ENCODE measurements around the gene PALD1. TPM values are rescaled to one million over a fixed set of nuclear protein-coding genes. Genes with fewer than 3 reads are reported as not detected.
"Not testable (repeated sequence)": the region's sequence is repeated elsewhere in the genome, so short reads cannot be mapped to it uniquely, and the experiment has no call there.

The PALD1 gene
- total RNA-seq, 1 experiment from 2014 or later: 1.3 TPM

- DNase-seq (ENCODE audit: low spot score): no peak
Observed at GRCh38 chr10:70571636-70572439, 93.3 kb downstream of the PALD1 start.

DNA sequence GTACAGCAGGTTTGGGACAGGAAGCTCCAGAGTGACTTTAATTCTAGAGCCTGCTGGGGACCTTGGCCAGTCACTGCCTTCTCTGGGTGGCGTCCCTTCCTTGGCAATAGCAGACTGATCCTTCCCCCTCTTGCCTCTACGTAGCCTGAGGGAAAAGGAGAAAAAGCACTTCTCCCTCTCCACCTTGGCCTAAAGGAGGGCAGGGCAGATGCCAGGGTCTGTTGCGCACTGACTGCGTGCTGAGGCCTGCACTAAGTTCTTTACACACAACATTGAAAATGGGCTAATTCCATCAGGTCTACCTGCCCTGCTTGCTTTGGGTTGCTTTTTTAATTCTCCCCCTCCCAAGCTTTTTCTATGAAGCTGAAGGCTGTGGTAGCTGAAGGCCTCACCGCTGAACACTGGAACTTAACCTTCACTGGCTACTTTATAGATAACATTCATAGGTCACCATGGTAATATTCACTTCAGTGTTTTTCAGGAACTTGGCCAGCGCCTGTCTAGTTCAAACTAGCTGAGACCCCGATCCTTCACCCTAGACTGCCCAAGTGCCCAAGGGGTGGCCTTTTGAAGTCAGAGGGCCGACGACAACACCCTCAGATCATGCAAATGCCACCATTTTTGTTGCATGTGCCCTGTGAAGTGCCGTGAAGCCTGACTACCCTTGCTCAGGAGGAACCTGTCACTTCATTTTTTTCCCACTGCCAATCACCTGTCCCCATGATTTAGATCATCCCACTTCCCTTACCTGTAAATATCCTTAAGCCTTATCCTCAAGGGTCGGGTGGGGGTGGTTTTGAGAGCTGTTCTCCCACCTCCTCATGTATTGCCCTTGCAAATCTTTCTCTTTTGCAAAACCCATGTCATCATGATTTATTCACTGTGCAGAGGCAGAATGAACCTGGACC lies 95.3 kb downstream of the PALD1 start:
- DNase-seq (ENCODE audit: low spot score): no peak

DNA sequence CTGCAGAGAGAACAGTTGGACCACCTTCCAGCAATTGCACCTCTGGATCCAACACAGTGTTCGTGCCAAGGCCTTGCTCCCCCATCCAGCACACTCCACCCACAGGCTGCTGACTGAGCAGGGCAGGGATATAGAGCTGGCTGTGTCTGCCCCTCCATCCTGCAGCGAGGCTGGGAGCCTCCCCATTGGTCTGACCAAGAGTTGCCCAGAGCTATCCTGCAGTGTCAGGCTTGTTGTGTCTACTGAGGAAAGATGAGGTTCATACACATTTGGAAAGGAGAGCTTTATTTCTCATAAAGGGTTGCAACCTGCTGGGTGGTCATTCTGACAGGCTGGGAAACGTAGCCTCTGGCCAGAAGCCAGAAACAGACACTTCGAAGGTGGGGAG lies 96.9 kb downstream of the PALD1 start:
- DNase-seq (ENCODE audit: low spot score): no peak

DNA sequence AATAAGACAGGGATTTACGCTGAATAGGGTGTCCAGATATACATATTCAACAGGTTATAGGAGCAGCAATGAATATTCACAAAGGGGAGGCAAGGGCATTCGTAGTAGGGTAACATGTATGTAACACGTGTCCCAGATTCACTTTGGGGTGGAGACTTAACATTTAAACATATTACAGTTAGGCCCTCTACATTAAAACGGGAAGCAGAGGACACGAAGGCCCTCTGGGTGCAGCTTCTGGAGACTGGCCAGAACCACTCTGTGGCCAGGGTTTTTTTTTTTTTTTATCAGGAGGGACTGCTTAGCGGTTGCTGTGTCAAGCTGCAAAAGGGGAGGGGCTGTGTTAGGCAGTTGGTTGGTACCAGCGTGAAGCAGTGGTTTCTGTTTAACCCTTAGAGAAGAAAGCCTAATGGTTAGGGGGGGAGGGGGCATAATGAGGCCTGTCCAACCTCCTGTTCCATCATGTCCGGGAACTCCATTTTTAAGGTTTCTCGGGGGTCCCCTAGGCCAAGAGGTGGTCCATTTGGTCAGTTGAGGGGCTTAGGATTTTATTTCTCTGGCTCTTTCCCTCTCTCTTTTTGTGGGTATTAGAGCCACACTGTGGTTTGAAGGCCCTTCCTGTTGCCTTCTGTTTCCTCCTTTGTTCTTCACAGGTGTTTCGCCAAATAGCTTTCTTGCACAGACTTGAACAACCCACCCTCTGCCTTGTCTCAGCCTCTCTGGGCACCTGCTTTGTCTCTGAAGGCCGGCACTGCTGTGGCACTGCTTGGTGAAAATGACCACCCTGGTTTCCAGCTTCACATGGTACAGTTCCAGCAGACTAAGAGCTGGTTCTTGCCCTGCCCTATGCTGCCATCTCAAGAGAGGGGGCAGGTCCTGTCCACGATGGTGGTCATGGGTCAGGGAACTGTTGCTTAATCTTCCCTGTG lies 97.6 kb downstream of the PALD1 start:
- DNase-seq (ENCODE audit: low spot score): peak; percentile 90

- no peak for DNase-seq (ENCODE audit: low spot score)
Observed at GRCh38 chr10:70576803-70577517, 98.4 kb downstream of the PALD1 start.

- DNase-seq (ENCODE audit: low spot score): peak; percentile 88
Observed at GRCh38 chr10:70578371-70578947, 99.9 kb downstream of the PALD1 start.

DNA sequence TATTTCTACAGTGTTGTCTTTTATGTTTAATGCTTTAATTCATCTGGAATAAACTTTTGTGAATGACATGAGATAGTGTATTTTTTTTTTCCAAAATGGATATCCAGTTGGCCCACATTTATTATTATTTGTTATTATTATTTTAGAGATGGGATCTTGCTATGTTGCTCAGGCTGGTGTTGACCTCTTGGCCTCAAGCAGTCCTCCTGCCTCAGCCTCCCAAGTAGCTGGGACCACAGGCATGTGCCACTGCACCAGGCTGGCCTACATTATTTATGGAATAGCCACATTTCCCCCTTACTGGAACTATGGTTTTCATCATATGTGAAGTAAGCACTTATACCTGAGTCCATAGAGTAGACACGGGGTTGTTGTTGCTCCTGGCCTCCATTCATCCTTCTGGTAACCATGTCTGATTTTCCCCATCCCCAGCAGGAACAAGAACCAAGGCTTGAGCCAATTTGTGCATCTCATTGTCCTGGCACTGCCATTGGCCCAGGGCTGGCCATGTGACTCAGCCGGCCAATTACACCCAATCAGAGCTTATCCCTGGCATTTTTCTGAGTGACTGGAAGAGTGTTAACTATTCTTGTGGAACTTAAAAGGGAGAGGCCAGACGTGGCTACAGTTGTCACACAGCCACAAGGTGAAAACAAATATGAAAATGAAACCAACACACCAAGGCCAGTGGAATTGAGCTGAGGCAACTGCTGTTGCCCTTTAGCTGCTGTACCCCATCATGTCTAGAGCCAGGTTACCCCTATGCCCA lies 100.9 kb downstream of the PALD1 start:
- DNase-seq (ENCODE audit: low spot score): peak; percentile 26

- not testable (repeated sequence) for DNase-seq (ENCODE audit: low spot score)
Observed at GRCh38 chr10:70581176-70581575, 102.6 kb downstream of the PALD1 start.

DNA sequence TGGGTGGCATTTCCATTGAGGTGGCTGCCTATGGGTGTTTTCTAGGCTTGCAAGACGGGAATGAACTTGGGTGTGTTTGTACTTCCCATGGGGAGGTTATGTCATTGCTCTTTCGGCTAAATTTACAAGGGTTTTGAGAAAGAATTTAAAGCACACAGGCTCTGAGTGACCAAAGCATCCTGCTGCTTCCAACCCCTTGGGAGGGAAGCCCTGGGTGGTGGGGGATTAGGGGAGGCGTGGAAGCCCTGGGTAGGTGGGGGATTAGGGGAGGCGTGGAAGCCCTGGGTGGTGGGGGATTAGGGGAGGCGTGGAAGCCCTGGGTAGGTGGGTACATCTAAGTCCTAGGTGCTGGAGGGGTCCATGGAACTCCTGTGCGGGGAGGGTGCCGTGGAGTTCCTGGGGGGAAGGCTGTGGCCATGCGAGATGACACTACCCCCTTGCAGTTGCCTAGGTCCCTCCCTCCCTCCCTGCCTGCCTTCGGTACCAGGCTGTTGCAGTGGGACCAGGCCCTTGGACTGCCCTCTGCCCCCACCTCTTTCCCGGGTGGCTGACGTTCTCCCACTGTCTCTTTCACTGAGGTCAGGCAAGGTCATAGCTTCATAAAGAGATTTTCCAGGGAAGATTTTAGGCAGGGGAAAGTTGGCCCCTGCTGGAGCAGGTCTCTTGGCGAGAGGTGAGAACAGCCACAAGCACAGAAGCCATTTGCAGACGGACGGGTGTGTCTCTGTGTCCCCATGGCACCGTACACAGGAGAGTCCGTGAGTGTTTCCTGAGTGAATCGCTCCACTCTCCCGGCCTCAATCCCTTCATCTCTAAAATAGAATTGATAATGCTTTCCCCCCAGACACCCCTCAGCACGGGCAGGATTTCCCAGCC lies 104.5 kb downstream of the PALD1 start:
- DNase-seq (ENCODE audit: low spot score): no peak

- no peak for DNase-seq (ENCODE audit: low spot score)
Observed at GRCh38 chr10:70583669-70584037, 105.1 kb downstream of the PALD1 start.

- no peak for DNase-seq (ENCODE audit: low spot score)
Observed at GRCh38 chr10:70584366-70584765, 105.8 kb downstream of the PALD1 start.

GRCh38 chr10:70584909-70585544 lies 106.5 kb downstream of the PALD1 start:
- peak; percentile 24 for DNase-seq (ENCODE audit: low spot score)

DNA sequence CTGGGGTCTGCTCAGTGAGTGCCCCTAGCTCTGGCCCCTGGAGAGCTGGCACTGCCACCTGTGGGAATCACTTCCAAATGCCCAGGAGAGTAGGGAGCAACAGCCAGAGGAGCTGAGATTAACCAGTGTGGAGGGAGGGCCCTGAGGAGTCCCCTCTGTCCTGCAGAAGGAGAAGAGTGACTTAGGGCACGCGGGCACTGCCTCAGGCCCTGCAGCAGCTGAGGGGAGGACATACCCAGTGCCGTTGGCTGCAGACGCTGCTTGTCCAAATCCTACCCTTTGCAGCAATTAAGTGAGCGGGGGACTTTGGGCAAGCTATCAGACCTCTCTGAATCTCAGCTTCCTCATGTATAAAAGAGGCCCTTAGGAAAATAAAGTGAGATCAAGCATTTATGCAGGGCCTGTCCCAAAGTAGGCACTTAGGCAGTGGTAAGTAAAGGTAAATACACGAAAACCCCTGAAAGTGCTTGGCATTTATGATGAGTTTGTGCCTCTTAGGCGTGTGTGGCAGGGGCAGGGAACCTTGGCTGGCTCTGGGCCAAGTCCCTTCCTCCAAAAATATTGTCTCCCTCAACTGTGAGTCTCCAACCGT lies 107.1 kb downstream of the PALD1 start:
- no peak for DNase-seq (ENCODE audit: low spot score)

- no peak for DNase-seq (ENCODE audit: low spot score)
Observed at GRCh38 chr10:70586348-70586930, 107.9 kb downstream of the PALD1 start.

- no peak for DNase-seq (ENCODE audit: low spot score)
Observed at GRCh38 chr10:70587045-70587658, 108.6 kb downstream of the PALD1 start.

GRCh38 chr10:70588255-70588654 lies 109.7 kb downstream of the PALD1 start:
- no peak for DNase-seq (ENCODE audit: low spot score)
